ENCODE data around the gene GK2. TPM values are rescaled to one million over a fixed set of nuclear protein-coding genes. Genes with fewer than 3 reads are reported as not detected.

Gene GK2
- total and polyA plus RNA-seq, 10 donors: not detected

DNA sequence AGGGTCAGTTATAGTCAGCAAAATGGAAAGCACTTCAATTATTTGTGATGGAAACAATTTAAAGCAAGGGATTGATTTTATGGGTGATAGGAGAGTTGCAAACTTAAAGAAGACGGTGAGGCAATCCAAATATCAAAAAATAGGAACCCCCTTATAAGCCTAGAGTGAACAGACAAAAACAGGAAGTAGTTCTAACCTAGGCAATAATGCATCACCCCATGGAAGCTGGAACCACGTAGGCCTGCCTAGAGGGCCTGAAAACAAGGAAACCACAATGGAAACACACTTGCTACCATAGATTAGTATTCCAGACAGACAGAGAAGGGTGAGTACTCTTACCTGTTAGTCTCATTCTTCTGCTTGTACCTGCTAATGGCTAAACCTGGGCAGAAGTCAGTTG, 13.5 kb upstream of the GK2 start:
- intact Hi-C loops (cut with DNase I; ENCODE audit: low total_unique reads): no loop called here
- 42 to 63% (median 47%) methylated on average over 2 of the region's 2 CpGs for WGBS, 5 donors
- no peaks in the 10 kb centered on the region for H3K4me1 ChIP-seq

DNA sequence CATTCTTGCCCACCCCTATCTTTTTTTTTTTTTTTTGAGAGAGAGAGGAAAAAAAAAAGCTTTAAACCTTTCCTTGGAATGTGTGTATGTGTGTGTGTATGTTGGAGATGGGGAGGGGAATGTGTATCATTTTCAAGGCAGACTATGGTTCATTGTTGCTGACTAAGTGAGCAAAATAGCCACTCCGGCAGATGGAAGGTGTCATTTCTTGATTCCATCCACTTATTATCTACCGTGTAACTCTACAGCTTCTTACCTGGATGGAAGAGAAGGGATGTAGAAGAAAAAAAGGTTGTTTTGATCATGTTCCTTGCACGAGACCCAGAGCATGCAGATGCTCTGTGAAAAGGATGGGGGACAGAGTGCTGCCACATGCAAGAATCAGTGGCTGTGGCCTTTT, 5.9 kb upstream of the GK2 start:
- Histone ChIP-seq H3K9me3 (peaks cover 0 to 6% (median 0%) of the 10 kb centered on the region in 8 donors), H3K4me1 (no peaks in the 10 kb centered on the region), H3K27me3 (replicated peaks in 1 of 7) (no peaks in the 10 kb centered on the region), H3K36me3 (no peaks in the 10 kb centered on the region), H3K27ac (no peak overlapping the region), H3K4me3 (no peak overlapping the region)
- WGBS, 5 donors: 78 to 89% (median 83%) methylated on average over 3 of the region's 3 CpGs
- intact Hi-C loops (cut with DNase I; ENCODE audit: low total_unique reads): no loop called here
- no peak for TF ChIP-seq POLR2AphosphoS5 (IDR thresholded peaks at IDR 0.05)
- TF ChIP-seq, protein P1, sequence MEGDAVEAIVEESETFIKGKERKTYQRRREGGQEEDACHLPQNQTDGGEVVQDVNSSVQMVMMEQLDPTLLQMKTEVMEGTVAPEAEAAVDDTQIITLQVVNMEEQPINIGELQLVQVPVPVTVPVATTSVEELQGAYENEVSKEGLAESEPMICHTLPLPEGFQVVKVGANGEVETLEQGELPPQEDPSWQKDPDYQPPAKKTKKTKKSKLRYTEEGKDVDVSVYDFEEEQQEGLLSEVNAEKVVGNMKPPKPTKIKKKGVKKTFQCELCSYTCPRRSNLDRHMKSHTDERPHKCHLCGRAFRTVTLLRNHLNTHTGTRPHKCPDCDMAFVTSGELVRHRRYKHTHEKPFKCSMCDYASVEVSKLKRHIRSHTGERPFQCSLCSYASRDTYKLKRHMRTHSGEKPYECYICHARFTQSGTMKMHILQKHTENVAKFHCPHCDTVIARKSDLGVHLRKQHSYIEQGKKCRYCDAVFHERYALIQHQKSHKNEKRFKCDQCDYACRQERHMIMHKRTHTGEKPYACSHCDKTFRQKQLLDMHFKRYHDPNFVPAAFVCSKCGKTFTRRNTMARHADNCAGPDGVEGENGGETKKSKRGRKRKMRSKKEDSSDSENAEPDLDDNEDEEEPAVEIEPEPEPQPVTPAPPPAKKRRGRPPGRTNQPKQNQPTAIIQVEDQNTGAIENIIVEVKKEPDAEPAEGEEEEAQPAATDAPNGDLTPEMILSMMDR (IDR thresholded peaks at IDR 0.05 in 8 of 11, conservative IDR thresholded peaks at IDR 0.05 in 3 of 11): no peak
- TF ChIP-seq POLR2A (IDR thresholded peaks at IDR 0.05): no peak
- no peak for DNase-seq

More for the DNA sequence above, 13.5 kb upstream of the GK2 start:
- no peak for DNase-seq
- H3K27me3 ChIP-seq (replicated peaks in 1 of 7): no peaks in the 10 kb centered on the region
- TF ChIP-seq, protein P1 (IDR thresholded peaks at IDR 0.05 in 8 of 11, conservative IDR thresholded peaks at IDR 0.05 in 3 of 11): no peak
- no peak for TF ChIP-seq POLR2AphosphoS5 (IDR thresholded peaks at IDR 0.05)
- no peak for TF ChIP-seq POLR2A (IDR thresholded peaks at IDR 0.05)
- peaks cover 0 to 22% (median 7%) of the 10 kb centered on the region in 8 donors for H3K9me3 ChIP-seq
- H3K36me3 ChIP-seq: no peaks in the 10 kb centered on the region
- no peak overlapping the region for H3K4me3 ChIP-seq
- no peak overlapping the region for H3K27ac ChIP-seq

DNA sequence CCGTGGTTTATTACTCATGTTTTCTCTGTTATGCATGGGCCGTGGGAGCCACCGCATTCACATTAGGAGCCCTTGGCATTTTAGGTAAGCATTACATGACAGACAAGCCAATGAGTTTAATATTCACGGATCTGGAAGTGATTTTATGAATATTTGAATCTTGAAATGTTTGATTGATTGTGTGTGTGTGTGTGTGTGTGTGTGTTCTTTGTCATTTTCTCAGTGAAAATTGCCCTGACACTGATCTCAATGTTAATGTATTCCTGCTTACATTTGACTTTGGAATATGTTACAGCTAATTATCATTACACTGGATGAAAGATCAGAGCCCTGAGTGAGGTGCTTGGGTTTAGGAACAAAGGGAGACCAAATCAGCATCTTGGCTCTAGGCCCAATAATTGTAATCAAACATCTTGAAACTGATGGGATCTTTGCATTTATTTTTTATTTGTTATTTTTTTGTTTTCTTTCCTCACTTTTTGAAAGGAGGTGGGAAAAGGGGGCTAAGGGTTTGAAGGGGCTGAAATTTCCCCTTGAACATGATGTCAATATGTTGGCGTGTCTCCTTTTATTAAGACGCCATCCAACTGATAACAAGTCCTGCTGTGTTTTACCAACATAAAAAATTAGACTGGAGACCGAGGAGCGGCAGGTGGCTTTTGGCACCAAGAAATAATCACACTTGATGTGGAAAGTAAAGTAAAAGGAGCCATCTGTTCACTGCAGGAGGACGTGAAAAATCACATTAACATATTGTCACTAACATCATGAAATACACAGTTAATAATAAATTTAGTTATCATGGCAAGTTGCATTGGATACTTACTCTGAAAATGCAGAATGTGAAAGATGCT, 5.2 kb upstream of the GK2 start:
- Histone ChIP-seq H3K36me3 (no peaks in the 10 kb centered on the region), H3K4me1 (no peaks in the 10 kb centered on the region), H3K27me3 (replicated peaks in 1 of 7) (no peaks in the 10 kb centered on the region), H3K4me3 (no peak overlapping the region), H3K27ac (no peak overlapping the region), H3K9me3 (peaks cover 0 to 2% (median 0%) of the 10 kb centered on the region in 8 donors)
- no peak for DNase-seq
- 73 to 86% (median 83%) methylated on average over 9 of the region's 9 CpGs for WGBS, 5 donors
- intact Hi-C loops (cut with DNase I; ENCODE audit: low total_unique reads): no loop called here
- TF ChIP-seq POLR2AphosphoS5 (IDR thresholded peaks at IDR 0.05): no peak
- TF ChIP-seq, protein P1 (IDR thresholded peaks at IDR 0.05 in 8 of 11, conservative IDR thresholded peaks at IDR 0.05 in 3 of 11): no peak
- no peak for TF ChIP-seq POLR2A (IDR thresholded peaks at IDR 0.05)

DNA sequence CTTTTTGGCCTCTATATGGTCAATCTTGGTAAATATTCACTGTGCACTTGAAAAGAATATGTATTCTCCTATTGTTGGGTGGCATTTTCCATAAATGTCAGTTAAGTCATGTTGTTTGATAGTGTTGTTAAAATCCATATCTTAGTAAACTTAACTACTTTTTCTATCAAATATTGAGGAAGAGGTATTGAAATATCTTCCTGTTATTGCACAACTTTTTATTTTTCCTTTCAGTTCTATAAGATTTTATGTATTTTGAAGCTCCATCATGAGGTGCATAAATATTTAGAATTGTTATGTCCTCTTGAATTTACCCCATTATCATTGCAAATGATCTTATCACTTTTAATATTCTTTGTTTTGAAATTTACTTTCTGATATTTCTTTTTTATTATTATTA, 3.4 kb downstream of the GK2 start:
- peaks cover 0 to 7% (median 0%) of the 10 kb centered on the region in 8 donors for H3K9me3 ChIP-seq
- H3K27me3 ChIP-seq (replicated peaks in 1 of 7): no peaks in the 10 kb centered on the region
- H3K36me3 ChIP-seq: no peaks in the 10 kb centered on the region
- no peak overlapping the region for H3K4me3 ChIP-seq
- no peaks in the 10 kb centered on the region for H3K4me1 ChIP-seq
- DNase-seq: no peak
- TF ChIP-seq POLR2AphosphoS5 (IDR thresholded peaks at IDR 0.05) (no peak), POLR2A (IDR thresholded peaks at IDR 0.05) (no peak)
- intact Hi-C loops (cut with DNase I; ENCODE audit: low total_unique reads): no loop called here
- no peak overlapping the region for H3K27ac ChIP-seq
